NCI-H2196 (cell line): ENCODE results near the gene BICRA.
"Not testable (repeated sequence)": the region's sequence is repeated elsewhere in the genome, so short reads cannot be mapped to it uniquely, and the experiment has no call there.

Source experiments
- DNase-seq: peaks from one replicate; lab custom pipeline; 2025; ENCODE audit not compliant: unreplicated experiment; lab: John Stamatoyannopoulos, UW

The BICRA gene

GRCh38 chr19:47741544-47742140 lies 132.7 kb downstream of the BICRA start:
- DNase-seq: no peak

- no peak for DNase-seq
Measured at GRCh38 chr19:47742634-47743033, 133.7 kb downstream of the BICRA start.

DNA sequence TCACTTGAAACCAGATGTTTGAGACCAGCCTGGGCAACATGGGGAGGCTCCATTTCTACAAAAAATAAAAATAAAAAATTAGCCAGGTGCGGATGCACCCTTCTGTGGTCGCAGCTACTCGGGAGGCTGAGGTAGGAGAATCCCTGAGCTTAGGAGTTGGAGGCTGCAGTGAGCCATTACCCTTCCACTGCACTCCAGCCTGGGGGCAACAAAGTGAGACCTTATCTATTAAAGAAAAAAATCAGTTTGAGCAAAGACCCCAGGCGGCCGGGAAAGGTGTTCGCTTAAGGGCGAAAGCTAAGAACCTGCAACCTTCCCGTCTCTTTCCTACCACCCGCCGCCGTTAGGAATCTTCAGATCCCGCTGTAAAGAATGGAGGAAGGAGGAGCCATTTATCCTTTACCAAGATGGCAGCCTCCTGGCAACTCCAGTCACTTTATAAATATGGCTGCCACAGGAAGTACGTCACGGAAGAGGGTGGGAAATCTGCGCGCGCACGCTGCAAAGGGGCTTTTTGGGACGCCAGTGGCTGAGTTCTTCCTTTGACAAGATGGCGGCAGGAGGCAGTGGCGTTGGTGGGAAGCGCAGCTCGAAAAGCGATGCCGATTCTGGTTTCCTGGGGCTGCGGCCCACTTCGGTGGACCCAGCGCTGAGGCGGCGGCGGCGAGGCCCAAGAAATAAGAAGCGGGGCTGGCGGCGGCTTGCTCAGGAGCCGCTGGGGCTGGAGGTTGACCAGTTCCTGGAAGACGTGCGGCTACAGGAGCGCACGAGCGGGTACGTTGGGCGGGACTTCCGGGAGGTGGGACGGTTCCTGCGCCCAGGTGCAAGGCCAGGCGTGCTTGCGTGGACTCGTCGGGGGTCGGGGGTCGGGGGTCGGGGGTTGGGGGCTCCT lies 136.3 kb downstream of the BICRA start, which contains the start of gene NOP53:
Gene NOP53 (plus strand): TSS at position 537 of the 892 bp plus-strand sequence. CDS start 14 bp downstream, at position 551.
- DNase-seq: peak; percentile 95

- not testable (repeated sequence) for DNase-seq
Measured at GRCh38 chr19:47746129-47746528, 137.2 kb downstream of the BICRA start.

- no peak for DNase-seq
Measured at GRCh38 chr19:47749326-47749725, 140.4 kb downstream of the BICRA start.

DNA sequence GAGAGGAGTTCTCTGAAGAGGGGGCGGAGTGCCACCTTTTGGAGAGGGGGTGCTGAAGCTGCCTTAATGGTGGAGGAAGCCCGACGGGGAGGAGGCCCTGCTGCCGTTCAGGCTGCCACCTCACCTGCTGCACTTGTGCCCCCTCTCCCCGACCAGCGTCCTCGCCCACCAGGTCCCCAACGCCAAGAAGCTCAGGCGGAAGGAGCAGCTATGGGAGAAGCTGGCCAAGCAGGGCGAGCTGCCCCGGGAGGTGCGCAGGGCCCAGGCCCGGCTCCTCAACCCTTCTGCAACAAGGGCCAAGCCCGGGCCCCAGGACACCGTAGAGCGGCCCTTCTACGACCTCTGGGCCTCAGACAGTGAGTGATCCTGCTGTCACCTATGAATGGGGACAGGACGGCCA lies 141.8 kb downstream of the BICRA start:
- DNase-seq: no peak

DNA sequence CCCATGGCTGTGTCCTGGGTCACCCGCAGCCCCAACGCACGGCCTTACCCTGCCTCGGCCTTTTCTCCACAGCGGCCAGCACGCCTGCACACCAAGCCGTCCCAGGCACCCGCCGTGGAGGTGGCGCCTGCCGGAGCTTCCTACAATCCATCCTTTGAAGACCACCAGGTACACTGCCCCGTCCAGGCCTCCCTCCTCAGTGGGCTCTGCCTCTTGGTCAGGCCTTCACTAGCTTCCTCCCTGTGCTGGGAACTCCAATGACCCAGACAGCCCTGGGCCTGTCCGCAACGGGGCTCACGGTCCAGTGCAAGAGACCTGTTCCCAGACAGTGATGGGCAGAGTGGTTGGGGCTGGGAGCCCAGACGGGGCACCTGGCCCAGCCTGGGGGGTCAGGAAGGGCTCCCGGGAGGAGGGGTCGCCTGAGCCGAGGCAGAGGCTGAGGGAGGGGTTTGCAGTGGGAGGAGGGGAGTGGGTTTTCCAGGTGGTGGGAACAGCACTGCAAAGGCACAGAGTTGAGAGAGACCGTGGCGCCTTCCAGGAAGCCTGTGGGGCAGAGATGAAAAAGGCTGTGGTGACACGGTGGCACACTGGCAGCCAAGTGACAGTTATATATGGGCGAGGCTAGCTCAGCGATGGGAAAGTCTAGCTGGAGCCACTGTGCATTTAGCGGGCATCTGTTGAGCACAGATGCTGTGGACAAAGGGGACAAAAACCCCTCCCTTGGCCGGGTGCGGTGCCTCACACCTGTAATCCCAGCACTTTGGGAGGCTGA lies 143.7 kb downstream of the BICRA start:
- no peak for DNase-seq
